Spleen (tissue), 11 donors: Measurements from ENCODE around the gene ADAMTSL1. TPM values are rescaled to one million over a fixed set of nuclear protein-coding genes. Genes with fewer than 3 reads are reported as not detected.

Source experiments
- DNase-seq: peaks from one replicate; pipeline ENCODE4 v3.0.0-alpha.2; 2020
- H3K27ac ChIP-seq, 8 donors: fragments of 200-600 bp; sonication (generic) in 7 of 8; 1 replicate in 4 of 8; 2 replicates in 4 of 8; pipeline versions ENCODE4 v1.5.0 to v1.8.0; 2016 to 2021; ENCODE audit warnings: inconsistent platforms in 4 of 8, mild to moderate bottlenecking in 4 of 8, moderate library complexity in 1 of 8
- H3K27me3 ChIP-seq, 7 donors: fragments of 200-600 bp; sonication (generic) in 6 of 7; replicated peaks in 1 of 7; 1 replicate in 4 of 7; 2 replicates in 3 of 7; pipeline versions ENCODE4 v1.5.0 to v1.8.0; 2016 to 2021; ENCODE audit warnings: inconsistent platforms in 3 of 7, mild to moderate bottlenecking in 1 of 7
- H3K36me3 ChIP-seq, 6 donors: fragments of 200-600 bp; sonication (generic) in 5 of 6; 1 replicate in 4 of 6; 2 replicates in 2 of 6; pipeline versions ENCODE4 v1.5.0 to v1.8.0; 2016 to 2021; ENCODE audit warnings: inconsistent platforms in 2 of 6
- H3K4me1 ChIP-seq, 6 donors: fragments of 200-600 bp; sonication (generic) in 5 of 6; 1 replicate in 3 of 6; 2 replicates in 3 of 6; pipeline versions ENCODE4 v1.5.0 to v1.8.0; 2016 to 2021; ENCODE audit warnings: inconsistent platforms in 3 of 6
- H3K4me3 ChIP-seq, 8 donors: fragments of 200-600 bp; sonication (generic) in 7 of 8; 1 replicate in 4 of 8; 2 replicates in 4 of 8; pipeline versions ENCODE4 v1.5.0 to v1.8.0; 2016 to 2021; ENCODE audit warnings: inconsistent platforms in 4 of 8, mild to moderate bottlenecking in 4 of 8, moderate library complexity in 2 of 8
- H3K9me3 ChIP-seq, 8 donors: fragments of 200-600 bp; sonication (generic) in 7 of 8; 1 replicate in 4 of 8; 2 replicates in 4 of 8; pipeline versions ENCODE4 v1.5.0 to v1.8.0; 2016 to 2021; ENCODE audit warnings: inconsistent platforms in 4 of 8
- CTCF ChIP-seq, 11 experiments: fragments of 200-600 bp in 7 of 11; fragments of 450-650 bp in 4 of 11; sonication (generic) in 4 of 11; IDR thresholded peaks in 8 of 11; conservative IDR thresholded peaks in 3 of 11; 1 replicate in 7 of 11; 2 replicates in 4 of 11; pipeline versions ENCODE4 v1.4.0 to v1.8.0; 2016 to 2021; ENCODE audit warnings: antibody characterized with exemption in 11 of 11, inconsistent platforms in 4 of 11, mild to moderate bottlenecking in 1 of 11
- POLR2A ChIP-seq, 3 donors: fragments of 450-650 bp; IDR thresholded peaks; one replicate each; pipeline ENCODE4 v1.5.1; 2017; ENCODE audit warnings: antibody characterized with exemption in 3 of 3, mild to moderate bottlenecking in 1 of 3
- POLR2AphosphoS5 ChIP-seq, 3 donors: sonication (generic); formaldehyde crosslinking; IDR thresholded peaks; one replicate each; pipeline ENCODE4 v1.5.1; 2017; ENCODE audit warnings: antibody characterized with exemption in 3 of 3
- WGBS, 5 donors: extraction: QIAGEN DNeasy Blood & Tissue Kit in 3 of 5; methylation state at CpG; one replicate each; pipeline versions ENCODE4 v1.1.5 to v1.1.7; 2013 to 2018; 5-methylcytosine and 5-hydroxymethylcytosine counted together
- intact Hi-C: fragments of 100-400 bp; cut with DNase I; formaldehyde crosslinking; loops from one replicate; pipeline ENCODE4 v1.15.0; 2023; ENCODE audit warnings: low total_unique reads
- microRNA-seq, 3 donors: library from miRNA; unstranded; fragments of <30 nt; microRNA quantifications; one replicate each; pipeline versions ENCODE4 to v1.1.0, GENCODE V29; 2019 to 2020
- polyA plus RNA-seq, 3 donors: library from polyadenylated mRNA; stranded (reverse); fragments of 200-250 nt; gene quantifications; one replicate each; pipeline ENCODE4 v1.2.1, GENCODE V29; 2013
- small RNA-seq, 4 donors: library from RNA; depleted of rRNA; stranded (forward); fragments of <200 nt; gene quantifications; one replicate each; pipeline ENCODE3, GENCODE V24; 2016
- total RNA-seq, 7 donors: library from RNA; depleted of rRNA in 3 of 7; stranded (reverse); fragments of >200 nt in 3 of 7; fragmentation: NEBNext Ultra II Directional in 4 of 7; extraction: Animal tissue kit (Norgen Biotek cat#: 25700) in 4 of 7; gene quantifications; one replicate each; pipeline versions ENCODE4 v1.1.0 to v1.2.1, GENCODE V29; 2016 to 2021
- donor health status: healthy with polysubstance abuse.
- donor health status: DM: no; HTN: no; CAD: no; lungs with moderate emphysema.
- donor health status: DM: no; HTN: no; CAD: no.
- donor health status: Bipolar disorder and iron deficiency.
- donor health status: healthy.
- donor health status: DM: no; HTN: no; CAD: no.
- donor health status: DM: yes; HTN: yes; CAD: no.

Gene ADAMTSL1
- total and polyA plus RNA-seq, 10 donors, result 0.35 to 5.3 (median 2.2) TPM

- WGBS, 5 donors, result 83 to 93% (median 88%) methylated on average over 1 of the region's 1 CpG
- no peaks in the 10 kb centered on the region for H3K36me3 ChIP-seq
- intact Hi-C loops, result no loop called here
Observed at GRCh38 chr9:18951936-18952335, 478.0 kb downstream of the ADAMTSL1 start.

GRCh38 chr9:18955626-18956025 is 481.7 kb downstream of the ADAMTSL1 start:
- no peak for TF ChIP-seq POLR2A (IDR thresholded peaks at IDR 0.05)
- TF ChIP-seq CTCF (IDR thresholded peaks at IDR 0.05 in 8 of 11, conservative IDR thresholded peaks at IDR 0.05 in 3 of 11), result no peak
- TF ChIP-seq POLR2AphosphoS5 (IDR thresholded peaks at IDR 0.05), result no peak
- no peak overlapping the region for H3K27ac ChIP-seq
- no peaks in the 10 kb centered on the region for H3K4me1 ChIP-seq
- no peak for DNase-seq
- H3K9me3 ChIP-seq, result no peaks in the 10 kb centered on the region
- H3K36me3 ChIP-seq, result no peaks in the 10 kb centered on the region
- peaks cover 0 to 7% (median 0%) of the 10 kb centered on the region in 7 donors for H3K27me3 ChIP-seq
- 62 to 81% (median 75%) methylated on average over 2 of the region's 2 CpGs for WGBS, 5 donors
- H3K4me3 ChIP-seq, result no peak overlapping the region
- intact Hi-C loops, result no loop called here

More at GRCh38 chr9:18951936-18952335, 478.0 kb downstream of the ADAMTSL1 start:
- no peak overlapping the region for H3K4me3 ChIP-seq
- H3K9me3 ChIP-seq, result no peaks in the 10 kb centered on the region
- peaks cover 0 to under 1% (median 0%) of the 10 kb centered on the region in 7 donors for H3K27me3 ChIP-seq
- no peak for DNase-seq
- H3K4me1 ChIP-seq, result no peaks in the 10 kb centered on the region
- TF ChIP-seq CTCF (IDR thresholded peaks at IDR 0.05 in 8 of 11, conservative IDR thresholded peaks at IDR 0.05 in 3 of 11) (no peak), POLR2AphosphoS5 (IDR thresholded peaks at IDR 0.05) (no peak)
- no peak overlapping the region for H3K27ac ChIP-seq

Small RNAs within 50 kb of the gene (microRNA-seq; reads per million reads assigned to microRNA genes)
- 0 reads per million in 3 donors for gene MIR3152

Small RNAs within 50 kb of the gene (small RNA-seq; reads per million reads assigned to genes)
- 0 reads per million in 4 donors for gene MIR3152
